Gastroesophageal sphincter (tissue), 4 donors: ENCODE data around the gene LIN28B. TPM values are rescaled to one million over a fixed set of nuclear protein-coding genes. Genes with fewer than 3 reads are reported as not detected.
"Not testable (repeated sequence)": the region's sequence is repeated elsewhere in the genome, so short reads cannot be mapped to it uniquely, and the experiment has no call there.

Experiments used
- ATAC-seq: fragments of 150-250 bp; one replicate; pipeline ENCODE4 v1.9.1; 2016; ENCODE audit warnings: mild to moderate bottlenecking, moderate library complexity
- H3K27ac ChIP-seq, 4 donors: fragments of 200-600 bp; sonication (generic) in 3 of 4; 1 replicate in 3 of 4; 2 replicates in 1 of 4; pipeline ENCODE4 v1.5.1; 2016 to 2019
- H3K27me3 ChIP-seq: fragments of 200-600 bp; sonication (generic); one replicate; pipeline ENCODE4 v1.5.1; 2019
- H3K36me3 ChIP-seq, 2 donors: fragments of 200-600 bp; sonication (generic); one replicate each; pipeline ENCODE4 v1.5.1; 2019; ENCODE audit warnings: control low read depth in 1 of 2
- H3K4me1 ChIP-seq, 3 donors: fragments of 200-600 bp; sonication (generic); 1 replicate in 2 of 3; 2 replicates in 1 of 3; pipeline ENCODE4 v1.5.1; 2016 to 2019; ENCODE audit warnings: control low read depth in 2 of 3
- H3K4me3 ChIP-seq, 2 donors: fragments of 200-600 bp; sonication (generic); one replicate each; pipeline ENCODE4 v1.5.1; 2019; ENCODE audit warnings: mild to moderate bottlenecking in 1 of 2, moderate library complexity in 1 of 2
- H3K9me3 ChIP-seq, 3 donors: fragments of 200-600 bp; sonication (generic); one replicate each; pipeline ENCODE4 v1.5.1; 2017 to 2019; ENCODE audit warnings: control low read depth in 2 of 3
- EP300 ChIP-seq: sonication (generic); formaldehyde crosslinking; IDR thresholded peaks from one replicate; pipeline ENCODE4 v1.6.1; 2017; ENCODE audit warnings: antibody characterized with exemption, mild to moderate bottlenecking
- POLR2A ChIP-seq, 2 donors: fragments of 450-650 bp; IDR thresholded peaks; one replicate each; pipeline ENCODE4 v1.6.1; 2017; ENCODE audit warnings: antibody characterized with exemption in 2 of 2, mild to moderate bottlenecking in 2 of 2, moderate library complexity in 1 of 2
- POLR2AphosphoS5 ChIP-seq: sonication (generic); formaldehyde crosslinking; IDR thresholded peaks from one replicate; pipeline ENCODE4 v1.6.1; 2017; ENCODE audit warnings: antibody characterized with exemption
- WGBS, 2 donors: methylation state at CpG; one replicate each; pipeline ENCODE4 v1.1.5; 2018; ENCODE audit warnings: low coverage in 1 of 2; 5-methylcytosine and 5-hydroxymethylcytosine counted together
- total RNA-seq, 4 donors: library from RNA; depleted of rRNA; stranded (reverse); fragments of >200 nt; gene quantifications; one replicate each; pipeline ENCODE4 v1.1.0, GENCODE V29; 2016
- TF ChIP-seq, protein P1 (sequence below), 4 experiments: fragments of 200-600 bp in 2 of 4; fragments of 450-650 bp in 2 of 4; sonication (generic) in 1 of 4; IDR thresholded peaks; one replicate each; pipeline ENCODE4 v1.5.1; 2017 to 2019; ENCODE audit warnings: antibody characterized with exemption in 4 of 4, mild to moderate bottlenecking in 2 of 4, moderate library complexity in 2 of 4

The LIN28B gene
- total RNA-seq, 4 donors from 2014 or later: not detected

DNA sequence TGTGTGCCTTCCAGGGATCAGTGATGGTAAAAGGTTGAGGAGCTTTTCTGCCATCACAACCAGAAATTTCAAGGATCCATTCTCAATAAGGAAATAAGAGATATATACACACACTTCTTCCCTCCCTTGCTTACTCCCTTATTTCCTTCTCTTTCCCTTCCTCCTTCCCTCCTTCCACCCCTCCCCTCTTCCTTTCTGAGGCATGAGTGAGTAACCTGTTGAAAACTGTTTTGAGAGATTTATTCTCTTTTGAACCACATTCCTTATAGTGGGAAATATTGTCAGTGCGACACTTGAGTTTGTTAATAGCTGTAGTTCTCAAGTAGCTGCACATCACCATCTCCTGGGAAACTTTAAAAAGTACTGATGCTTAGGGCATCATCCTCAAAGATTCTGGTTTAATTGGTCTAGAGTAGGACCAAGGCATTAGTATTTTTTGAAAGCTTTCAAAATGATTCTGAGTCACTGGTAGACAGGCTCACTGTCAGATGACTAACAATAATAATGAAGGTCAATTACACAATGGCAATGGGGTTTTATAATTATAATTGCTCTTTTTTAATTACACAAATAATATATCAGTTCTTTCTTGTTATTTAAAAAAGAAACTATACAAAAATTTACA lies 113.0 kb downstream of the LIN28B start:
- H3K36me3 ChIP-seq: no peaks in the 10 kb centered on the region
- 60 to 69% methylated on average over 1 of the region's 1 CpG for WGBS, 2 donors
- H3K27me3 ChIP-seq: peaks cover 20% of the 10 kb centered on the region
- no peak overlapping the region for H3K4me3 ChIP-seq
- no peak overlapping the region for H3K27ac ChIP-seq
- no peak for ATAC-seq
- no peak for TF ChIP-seq POLR2AphosphoS5
- TF ChIP-seq EP300: no peak
- TF ChIP-seq POLR2A (IDR thresholded peaks at IDR 0.05): no peak
- TF ChIP-seq, protein P1, sequence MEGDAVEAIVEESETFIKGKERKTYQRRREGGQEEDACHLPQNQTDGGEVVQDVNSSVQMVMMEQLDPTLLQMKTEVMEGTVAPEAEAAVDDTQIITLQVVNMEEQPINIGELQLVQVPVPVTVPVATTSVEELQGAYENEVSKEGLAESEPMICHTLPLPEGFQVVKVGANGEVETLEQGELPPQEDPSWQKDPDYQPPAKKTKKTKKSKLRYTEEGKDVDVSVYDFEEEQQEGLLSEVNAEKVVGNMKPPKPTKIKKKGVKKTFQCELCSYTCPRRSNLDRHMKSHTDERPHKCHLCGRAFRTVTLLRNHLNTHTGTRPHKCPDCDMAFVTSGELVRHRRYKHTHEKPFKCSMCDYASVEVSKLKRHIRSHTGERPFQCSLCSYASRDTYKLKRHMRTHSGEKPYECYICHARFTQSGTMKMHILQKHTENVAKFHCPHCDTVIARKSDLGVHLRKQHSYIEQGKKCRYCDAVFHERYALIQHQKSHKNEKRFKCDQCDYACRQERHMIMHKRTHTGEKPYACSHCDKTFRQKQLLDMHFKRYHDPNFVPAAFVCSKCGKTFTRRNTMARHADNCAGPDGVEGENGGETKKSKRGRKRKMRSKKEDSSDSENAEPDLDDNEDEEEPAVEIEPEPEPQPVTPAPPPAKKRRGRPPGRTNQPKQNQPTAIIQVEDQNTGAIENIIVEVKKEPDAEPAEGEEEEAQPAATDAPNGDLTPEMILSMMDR (IDR thresholded peaks at IDR 0.05): no peak
- no peaks in the 10 kb centered on the region for H3K4me1 ChIP-seq
- no peaks in the 10 kb centered on the region for H3K9me3 ChIP-seq

DNA sequence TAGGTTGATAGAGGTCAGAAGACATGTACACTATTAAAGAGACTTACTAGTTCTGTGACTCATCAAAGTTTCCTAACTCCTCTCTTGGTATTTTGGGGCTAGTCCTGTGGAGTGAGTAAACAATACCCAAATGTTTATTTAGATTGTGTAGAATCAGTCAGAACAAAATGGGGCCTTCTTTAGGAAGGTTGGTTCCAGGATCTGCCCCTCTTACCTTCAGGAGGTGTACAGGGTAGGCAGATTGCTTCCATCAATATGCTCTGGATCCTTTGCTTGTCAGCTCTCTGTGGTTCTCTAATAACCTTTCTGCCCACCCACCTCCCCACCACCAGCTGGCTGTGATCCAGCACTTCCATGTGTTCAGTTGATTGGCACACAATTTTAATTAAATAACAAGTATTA lies 115.9 kb downstream of the LIN28B start:
- H3K27me3 ChIP-seq: peaks cover 18% of the 10 kb centered on the region
- peaks cover 0 to 14% (median 0%) of the 10 kb centered on the region in 3 donors for H3K4me1 ChIP-seq
- no peaks in the 10 kb centered on the region for H3K9me3 ChIP-seq
- TF ChIP-seq POLR2A (IDR thresholded peaks at IDR 0.05): no peak
- TF ChIP-seq EP300: no peak
- TF ChIP-seq POLR2AphosphoS5: no peak
- ATAC-seq: no peak
- no peak overlapping the region for H3K4me3 ChIP-seq
- no peaks in the 10 kb centered on the region for H3K36me3 ChIP-seq
- no peak overlapping the region for H3K27ac ChIP-seq

DNA sequence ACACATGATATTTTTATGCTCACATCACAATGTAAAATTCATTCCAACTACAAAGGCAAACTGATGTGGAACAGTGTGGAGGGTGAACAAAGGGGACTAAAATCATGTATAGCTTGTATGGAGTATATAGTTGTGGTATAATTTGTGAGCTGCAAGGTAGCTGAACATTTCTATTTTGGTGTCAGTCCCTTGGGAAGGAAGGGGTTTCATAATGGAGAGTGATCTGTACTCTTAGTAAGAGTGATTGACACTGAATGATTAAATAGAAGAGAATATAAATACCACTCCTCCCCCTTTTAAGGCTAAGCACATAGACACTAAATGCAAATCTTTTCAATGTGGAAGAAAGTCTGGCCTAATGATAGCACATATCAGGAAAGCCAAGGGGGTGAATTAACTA lies 118.3 kb downstream of the LIN28B start:
- Histone ChIP-seq H3K36me3 (no peaks in the 10 kb centered on the region), H3K4me1 (peaks cover 0 to 23% (median 0%) of the 10 kb centered on the region in 3 donors), H3K9me3 (no peaks in the 10 kb centered on the region), H3K27me3 (peaks cover 5% of the 10 kb centered on the region), H3K4me3 (no peak overlapping the region), H3K27ac (no peak overlapping the region)
- ATAC-seq: no peak
- no peak for TF ChIP-seq POLR2A (IDR thresholded peaks at IDR 0.05)
- TF ChIP-seq POLR2AphosphoS5: no peak
- no peak for TF ChIP-seq EP300

DNA sequence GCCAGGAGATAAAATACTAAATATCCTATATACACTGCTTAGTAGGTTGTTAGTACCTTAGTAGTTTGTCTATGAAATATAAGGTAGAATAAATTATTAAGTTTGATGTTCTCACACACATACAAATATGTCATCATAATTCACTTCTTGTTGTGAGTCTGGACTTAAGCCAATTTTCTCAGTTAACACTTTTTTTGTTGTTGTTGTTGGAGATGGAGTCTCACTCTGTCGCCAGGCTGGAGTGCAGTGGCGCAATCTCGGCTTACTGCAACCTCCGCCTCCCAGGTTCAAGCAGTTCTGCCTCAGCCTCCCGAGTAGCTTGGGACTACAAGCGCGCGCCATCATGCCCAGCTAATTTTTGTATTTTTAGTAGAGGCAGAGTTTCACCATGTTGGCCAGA lies 119.5 kb downstream of the LIN28B start:
- ATAC-seq, H3K27ac ChIP-seq, H3K9me3 ChIP-seq, H3K36me3 ChIP-seq, H3K27me3 ChIP-seq, H3K4me3 ChIP-seq: not testable (repeated sequence)
- peaks cover 0 to 23% (median 0%) of the 10 kb centered on the region in 3 donors for H3K4me1 ChIP-seq
- 89 to 93% methylated on average over 7 to 8 of the region's 8 CpGs for WGBS, 2 donors

DNA sequence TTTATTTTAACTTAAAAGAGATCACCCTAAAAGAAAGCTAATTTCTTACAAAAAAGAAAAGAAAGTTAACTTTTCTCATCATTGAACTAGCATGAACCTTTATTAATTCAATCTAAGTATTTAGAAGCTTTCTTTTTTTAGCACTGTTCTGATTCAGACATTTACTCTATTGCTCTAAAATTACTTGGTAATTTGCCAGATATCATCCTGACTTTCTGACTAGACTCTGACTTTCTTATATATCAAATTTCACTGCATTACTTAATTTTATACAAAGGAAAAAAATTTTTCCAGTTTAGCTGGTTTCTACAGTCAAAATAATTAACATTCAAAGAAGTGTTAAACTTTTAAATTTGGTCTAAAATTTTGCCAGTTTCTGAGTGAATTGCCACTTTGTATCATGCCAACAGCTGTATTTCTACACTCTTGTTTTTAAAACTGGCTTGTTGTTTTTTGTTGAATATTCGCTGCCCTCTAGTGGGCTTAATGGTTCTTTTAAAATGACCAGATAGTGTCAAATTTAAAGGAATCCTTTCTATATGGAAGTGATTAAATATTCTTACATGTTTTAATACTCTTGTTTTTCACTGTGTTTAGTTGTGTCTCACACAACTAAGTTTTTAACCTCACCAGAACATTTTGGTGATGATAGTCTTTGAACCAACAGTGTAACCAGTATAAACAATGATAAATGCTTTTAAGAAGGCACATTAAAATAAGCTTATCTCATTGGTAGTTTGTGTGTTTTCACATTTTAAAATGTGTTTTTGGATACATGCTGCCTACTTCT lies 120.9 kb downstream of the LIN28B start:
- Histone ChIP-seq H3K27me3 (no peaks in the 10 kb centered on the region), H3K9me3 (no peaks in the 10 kb centered on the region), H3K4me1 (peaks cover 0 to 23% (median 0%) of the 10 kb centered on the region in 3 donors), H3K36me3 (no peaks in the 10 kb centered on the region), H3K4me3 (no peak overlapping the region), H3K27ac (no peak overlapping the region)
- TF ChIP-seq EP300: no peak
- TF ChIP-seq, protein P1 (IDR thresholded peaks at IDR 0.05): peak; percentile 36 to 63 (median 50)
- no peak for TF ChIP-seq POLR2AphosphoS5
- no peak for ATAC-seq
- WGBS, 2 donors: 15 to 20% methylated on average over 1 of the region's 1 CpG

DNA sequence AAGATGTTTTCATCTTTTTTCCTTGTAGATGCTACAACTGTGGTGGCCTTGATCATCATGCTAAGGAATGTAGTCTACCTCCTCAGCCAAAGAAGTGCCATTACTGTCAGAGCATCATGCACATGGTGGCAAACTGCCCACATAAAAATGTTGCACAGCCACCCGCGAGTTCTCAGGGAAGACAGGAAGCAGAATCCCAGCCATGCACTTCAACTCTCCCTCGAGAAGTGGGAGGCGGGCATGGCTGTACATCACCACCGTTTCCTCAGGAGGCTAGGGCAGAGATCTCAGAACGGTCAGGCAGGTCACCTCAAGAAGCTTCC lies 121.4 kb downstream of the LIN28B start:
- H3K4me3 ChIP-seq: no peak overlapping the region
- peaks cover 0 to 23% (median 0%) of the 10 kb centered on the region in 3 donors for H3K4me1 ChIP-seq
- no peaks in the 10 kb centered on the region for H3K9me3 ChIP-seq
- no peaks in the 10 kb centered on the region for H3K36me3 ChIP-seq
- H3K27me3 ChIP-seq: no peaks in the 10 kb centered on the region
- ATAC-seq: no peak
- TF ChIP-seq EP300 (no peak), POLR2A (IDR thresholded peaks at IDR 0.05) (no peak), POLR2AphosphoS5 (no peak)
- TF ChIP-seq, protein P1 (IDR thresholded peaks at IDR 0.05): no peak
- no peak overlapping the region for H3K27ac ChIP-seq
- WGBS, 2 donors: 30% methylated on average over 4 of the region's 6 CpGs; no CpG with 5 or more reads in 1 of the 2 donors
